PC-9 (cell line): ENCODE measurements around the gene SPARCL1. TPM values are rescaled to one million over a fixed set of nuclear protein-coding genes. Genes with fewer than 3 reads are reported as not detected.

Experiments used
- BruUV-seq: library from RNA; stranded (reverse); fragments of 400-500 nt; replicated peaks from 2 replicates; lab custom pipeline; 2021; lab: Mats Ljungman, UMichigan
- CTCF ChIA-PET: fragments of 300-600 bp; sonication (Branson Sonifier 250); formaldehyde crosslinking; loops from one replicate; lab custom pipeline; 2022; ENCODE audit warnings: antibody characterized with exemption; lab: Charles Lee
- POLR2A ChIA-PET: fragments of 300-600 bp; sonication (Branson Sonifier 250); formaldehyde crosslinking; loops from one replicate; lab custom pipeline; 2022; ENCODE audit warnings: antibody characterized with exemption; ENCODE audit not compliant: unreplicated experiment; lab: Charles Lee
- DNase-seq, 2 experiments: peaks; one replicate each; pipeline versions ENCODE4 v3.0.0 to v3.0.0-alpha.2; 2015 to 2022; ENCODE audit warnings: mixed read lengths in 1 of 2
- H2AFZ ChIP-seq: fragments of 200-600 bp; sonication (generic); 2 replicates; pipeline ENCODE4 v1.8.1; 2017; ENCODE audit warnings: antibody characterized with exemption
- H3F3A ChIP-seq: fragments of 200-600 bp; sonication (generic); 2 replicates; pipeline ENCODE4 v1.8.1; 2017; ENCODE audit warnings: antibody characterized with exemption, mild to moderate bottlenecking, low read depth; ENCODE audit not compliant: insufficient read depth
- H3K27ac ChIP-seq: fragments of 200-600 bp; sonication (generic); 2 replicates; pipeline ENCODE4 v1.6.1; 2016; ENCODE audit warnings: mixed run types
- H3K27me3 ChIP-seq: fragments of 200-600 bp; sonication (generic); 2 replicates; pipeline ENCODE4 v1.6.1; 2016; ENCODE audit warnings: low read depth, mixed run types; ENCODE audit not compliant: insufficient read depth
- H3K36me3 ChIP-seq: fragments of 200-600 bp; sonication (generic); 2 replicates; pipeline ENCODE4 v1.6.1; 2016; ENCODE audit warnings: low read depth, mixed run types
- H3K4me1 ChIP-seq: fragments of 200-600 bp; sonication (generic); replicated peaks from 2 replicates; pipeline ENCODE4 v1.6.1; 2016; ENCODE audit warnings: mixed run types; ENCODE audit not compliant: insufficient read depth
- H3K4me2 ChIP-seq: fragments of 200-600 bp; sonication (generic); 2 replicates; pipeline ENCODE4 v1.6.1; 2017; ENCODE audit warnings: mixed run types
- H3K4me3 ChIP-seq: fragments of 200-600 bp; sonication (generic); 2 replicates; pipeline ENCODE4 v1.6.1; 2016; ENCODE audit warnings: mixed run types
- H3K79me2 ChIP-seq: fragments of 200-600 bp; sonication (generic); 2 replicates; pipeline ENCODE4 v1.6.1; 2017; ENCODE audit warnings: low read depth, mixed run types
- H3K9me2 ChIP-seq: fragments of 200-600 bp; sonication (generic); 2 replicates; pipeline ENCODE4 v1.8.1; 2017; ENCODE audit warnings: mild to moderate bottlenecking; ENCODE audit not compliant: insufficient read depth
- H3K9me3 ChIP-seq: fragments of 200-600 bp; sonication (generic); 2 replicates; pipeline ENCODE4 v1.8.1; 2016; ENCODE audit warnings: low read depth; ENCODE audit not compliant: insufficient read depth
- H4K20me1 ChIP-seq: fragments of 200-600 bp; sonication (generic); 2 replicates; pipeline ENCODE4 v1.8.1; 2017; ENCODE audit not compliant: insufficient read depth
- CTCF ChIP-seq: fragments of 200-600 bp; sonication (generic); conservative IDR thresholded peaks from 2 replicates; pipeline ENCODE4 v1.6.1; 2017; ENCODE audit warnings: mixed run types, antibody characterized with exemption, mild to moderate bottlenecking, moderate library complexity
- EZH2 ChIP-seq: fragments of 200-600 bp; sonication (generic); IDR thresholded peaks from 2 replicates; pipeline ENCODE4 v1.8.0; 2017; ENCODE audit warnings: antibody characterized with exemption, low read depth
- intact Hi-C: fragments of 100-400 bp; cut with micrococcal nuclease; formaldehyde crosslinking; loops from one replicate; pipeline ENCODE4 v1.10.0; 2022; ENCODE audit not compliant: unreplicated experiment
- total RNA-seq: library from RNA; stranded (reverse); gene quantifications from 2 replicates; pipeline ENCODE4 v1.2.3, GENCODE V29; 2021

Gene SPARCL1
- total RNA-seq, 1 experiment from 2014 or later: not detected

DNA sequence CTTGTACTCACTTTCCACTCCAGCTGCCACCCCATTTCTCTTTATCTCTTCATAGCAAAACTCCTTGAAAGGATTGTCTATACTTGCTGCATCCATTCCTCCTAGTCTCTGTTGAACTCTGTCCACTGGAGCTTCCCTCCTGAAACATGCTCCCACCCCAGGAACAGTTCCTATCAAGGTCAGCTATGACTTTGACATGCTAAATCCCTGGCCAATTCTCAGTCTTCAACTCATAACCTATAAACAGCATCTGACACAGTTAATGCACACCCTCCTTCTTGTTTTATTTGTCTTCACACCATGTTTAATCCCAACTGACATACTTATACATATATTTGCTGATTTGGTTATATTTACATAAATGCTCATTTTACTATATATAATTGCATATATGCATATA, 47.8 kb downstream of the SPARCL1 start:
- Histone ChIP-seq H3K4me2 (no peak overlapping the region), H3K79me2 (no peaks in the 10 kb centered on the region), H3K27ac (no peak overlapping the region), H3K9me2 (no peaks in the 10 kb centered on the region), H4K20me1 (no peaks in the 10 kb centered on the region), H2AFZ (no peak overlapping the region), H3F3A (no peaks in the 10 kb centered on the region), H3K4me1 (no peaks in the 10 kb centered on the region), H3K36me3 (no peaks in the 10 kb centered on the region), H3K9me3 (no peaks in the 10 kb centered on the region), H3K4me3 (no peak overlapping the region), H3K27me3 (no peaks in the 10 kb centered on the region)
- no TSS peak for BruUV-seq
- no peak for DNase-seq
- POLR2A ChIA-PET: no interaction called here
- intact Hi-C loops: no loop called here
- CTCF ChIA-PET: no interaction called here
- TF ChIP-seq CTCF: no peak
- TF ChIP-seq EZH2: no peak

- Histone ChIP-seq H3K9me3 (no peaks in the 10 kb centered on the region), H3K9me2 (no peaks in the 10 kb centered on the region), H4K20me1 (no peaks in the 10 kb centered on the region), H3K27ac (no peak overlapping the region), H2AFZ (no peak overlapping the region), H3K79me2 (no peaks in the 10 kb centered on the region), H3K4me2 (no peak overlapping the region), H3F3A (no peaks in the 10 kb centered on the region), H3K4me3 (no peak overlapping the region), H3K27me3 (no peaks in the 10 kb centered on the region), H3K4me1 (no peaks in the 10 kb centered on the region), H3K36me3 (no peaks in the 10 kb centered on the region)
- TF ChIP-seq CTCF (no peak), EZH2 (no peak)
- ChIA-PET CTCF (interaction anchor here (0.6 kb wide), 1 partner anchor 541 kb away, joined by 5 read pairs; no protein-coding TSS in a partner anchor), POLR2A (no interaction called here)
- no peak for DNase-seq
- BruUV-seq: no TSS peak
- intact Hi-C loops: no loop called here
Observed at GRCh38 chr4:87478732-87479250, 50.4 kb downstream of the SPARCL1 start.

DNA sequence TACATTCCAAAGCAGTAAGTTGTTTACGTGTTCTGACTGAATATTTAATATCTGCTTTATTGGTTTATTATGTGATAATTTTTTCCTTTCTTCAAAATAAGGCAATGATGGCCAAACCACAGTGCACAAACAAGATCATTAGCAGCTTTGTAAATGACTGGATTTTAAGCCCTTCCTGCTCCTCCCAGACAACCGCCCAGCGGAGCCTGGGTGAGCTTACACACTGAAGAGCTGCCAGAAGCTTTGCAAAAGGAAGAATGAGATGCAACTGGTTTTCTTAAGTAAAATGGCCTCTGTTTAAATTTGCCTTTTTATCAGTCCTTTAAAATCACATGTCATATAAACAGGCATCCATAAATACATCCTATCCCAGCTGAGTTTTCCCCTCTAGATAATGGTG, 52.2 kb downstream of the SPARCL1 start:
- Histone ChIP-seq H3K4me1 (no peaks in the 10 kb centered on the region), H2AFZ (no peak overlapping the region), H3K79me2 (no peaks in the 10 kb centered on the region), H3K4me2 (no peak overlapping the region), H3K9me2 (no peaks in the 10 kb centered on the region), H3K27ac (no peak overlapping the region), H3K36me3 (no peaks in the 10 kb centered on the region), H4K20me1 (no peaks in the 10 kb centered on the region), H3K4me3 (no peak overlapping the region), H3K9me3 (no peaks in the 10 kb centered on the region), H3K27me3 (no peaks in the 10 kb centered on the region), H3F3A (no peaks in the 10 kb centered on the region)
- no peak for DNase-seq
- ChIA-PET CTCF (no interaction called here), POLR2A (no interaction called here)
- no TSS peak for BruUV-seq
- intact Hi-C loops: no loop called here
- TF ChIP-seq EZH2 (no peak), CTCF (no peak)
